Ovary (tissue), 3 donors: ENCODE results near the gene FAF2.

Experiments used
- CTCF ChIP-seq, 3 donors: fragments of 450-650 bp in 2 of 3; fragments of 200-600 bp in 1 of 3; IDR thresholded peaks; one replicate each; pipeline versions ENCODE4 v1.5.1 to v1.8.0; 2016 to 2022; ENCODE audit warnings: antibody characterized with exemption in 3 of 3, mild to moderate bottlenecking in 1 of 3
- POLR2A ChIP-seq: fragments of 450-650 bp; IDR thresholded peaks from one replicate; pipeline ENCODE4 v1.6.1; 2017; ENCODE audit warnings: antibody characterized with exemption, mild to moderate bottlenecking, moderate library complexity
- donor health status: DM: no; HTN: no; CAD: no.

- TF ChIP-seq CTCF (IDR thresholded peaks at IDR 0.05) (no peak), POLR2A (no peak)
These were observed 18.2 kb upstream of the FAF2 start for GRCh38 chr5:176429972-176430371.
